Mesothelial cell of epicardium (in vitro differentiated cells): ENCODE measurements around the gene SLC38A9. TPM values are rescaled to one million over a fixed set of nuclear protein-coding genes. Genes with fewer than 3 reads are reported as not detected.

Source experiments
- DNase-seq, 2 experiments: peaks; one replicate each; pipeline ENCODE4 v3.0.0; 2021; ENCODE audit warnings: low spot score in 2 of 2; ENCODE audit not compliant: unreplicated experiment in 2 of 2
- H3K27ac Mint-ChIP-seq: 2 replicates; pipeline ENCODE4 v1.8.0; 2021; ENCODE audit warnings: mixed read lengths
- H3K27me3 Mint-ChIP-seq: 2 replicates; pipeline ENCODE4 v1.8.0; 2021; ENCODE audit warnings: low read depth, mixed read lengths
- H3K36me3 Mint-ChIP-seq: 2 replicates; pipeline ENCODE4 v1.8.0; 2021; ENCODE audit warnings: mixed read lengths
- H3K4me1 Mint-ChIP-seq: 2 replicates; pipeline ENCODE4 v1.8.0; 2021; ENCODE audit warnings: mixed read lengths
- H3K4me3 Mint-ChIP-seq: 2 replicates; pipeline ENCODE4 v1.8.0; 2021; ENCODE audit warnings: mild to moderate bottlenecking, moderate library complexity, mixed read lengths
- H3K9me3 Mint-ChIP-seq: 2 replicates; pipeline ENCODE4 v1.8.0; 2021; ENCODE audit warnings: mixed read lengths
- total RNA-seq: library from RNA; stranded (reverse); gene quantifications from 3 replicates; pipeline ENCODE4 v1.2.1, GENCODE V29; 2021
- TF ChIP-seq, protein P1 (sequence below): fragments of 200-600 bp; sonication (generic); IDR thresholded peaks from one replicate; pipeline ENCODE4 v1.5.0; 2021; ENCODE audit warnings: antibody characterized with exemption; ENCODE audit not compliant: unreplicated experiment

The SLC38A9 gene
- total RNA-seq, 1 donor from 2014 or later = 39.9 TPM

DNA sequence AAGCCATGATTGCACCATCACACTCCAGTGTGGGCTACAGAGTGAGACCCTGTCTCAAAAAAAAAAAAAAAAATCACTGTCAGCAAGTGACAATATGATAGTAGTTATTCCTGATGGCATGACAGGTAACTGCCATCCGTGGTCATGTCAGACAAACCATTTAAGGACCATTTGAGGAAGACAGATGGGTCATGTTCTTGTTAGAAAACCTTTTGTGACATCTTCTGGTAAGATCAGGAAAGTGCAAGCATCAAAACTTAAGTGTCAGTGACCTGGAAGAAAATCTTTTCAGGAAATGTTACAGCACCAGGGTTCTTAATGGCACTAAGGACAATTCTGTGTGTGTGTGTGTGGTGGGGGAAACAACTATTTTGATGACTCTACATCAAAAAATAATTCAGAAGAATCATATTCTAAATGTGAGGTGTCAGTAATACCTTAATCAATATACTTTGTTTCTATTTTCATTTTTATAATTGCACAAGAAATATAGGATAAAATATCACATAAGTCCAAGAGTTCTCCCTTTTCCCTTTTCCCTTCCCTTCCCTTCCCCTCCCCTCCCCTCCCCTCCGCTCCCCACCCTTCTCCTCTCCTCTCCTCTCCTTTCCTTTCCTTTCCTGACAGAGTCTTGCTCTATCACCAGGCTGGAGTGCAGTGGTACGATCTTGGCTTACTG lies 17.8 kb downstream of the SLC38A9 start:
- no peaks in the 10 kb centered on the region for H3K27me3 Mint-ChIP-seq
- TF ChIP-seq, protein P1, sequence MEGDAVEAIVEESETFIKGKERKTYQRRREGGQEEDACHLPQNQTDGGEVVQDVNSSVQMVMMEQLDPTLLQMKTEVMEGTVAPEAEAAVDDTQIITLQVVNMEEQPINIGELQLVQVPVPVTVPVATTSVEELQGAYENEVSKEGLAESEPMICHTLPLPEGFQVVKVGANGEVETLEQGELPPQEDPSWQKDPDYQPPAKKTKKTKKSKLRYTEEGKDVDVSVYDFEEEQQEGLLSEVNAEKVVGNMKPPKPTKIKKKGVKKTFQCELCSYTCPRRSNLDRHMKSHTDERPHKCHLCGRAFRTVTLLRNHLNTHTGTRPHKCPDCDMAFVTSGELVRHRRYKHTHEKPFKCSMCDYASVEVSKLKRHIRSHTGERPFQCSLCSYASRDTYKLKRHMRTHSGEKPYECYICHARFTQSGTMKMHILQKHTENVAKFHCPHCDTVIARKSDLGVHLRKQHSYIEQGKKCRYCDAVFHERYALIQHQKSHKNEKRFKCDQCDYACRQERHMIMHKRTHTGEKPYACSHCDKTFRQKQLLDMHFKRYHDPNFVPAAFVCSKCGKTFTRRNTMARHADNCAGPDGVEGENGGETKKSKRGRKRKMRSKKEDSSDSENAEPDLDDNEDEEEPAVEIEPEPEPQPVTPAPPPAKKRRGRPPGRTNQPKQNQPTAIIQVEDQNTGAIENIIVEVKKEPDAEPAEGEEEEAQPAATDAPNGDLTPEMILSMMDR = no peak
- no peak for DNase-seq
- no peak overlapping the region for H3K27ac Mint-ChIP-seq
- peaks cover 1% of the 10 kb centered on the region for H3K9me3 Mint-ChIP-seq
- no peak overlapping the region for H3K4me3 Mint-ChIP-seq
- peaks cover 30% of the 10 kb centered on the region for H3K4me1 Mint-ChIP-seq
- H3K36me3 Mint-ChIP-seq = peaks cover 23% of the 10 kb centered on the region

DNA sequence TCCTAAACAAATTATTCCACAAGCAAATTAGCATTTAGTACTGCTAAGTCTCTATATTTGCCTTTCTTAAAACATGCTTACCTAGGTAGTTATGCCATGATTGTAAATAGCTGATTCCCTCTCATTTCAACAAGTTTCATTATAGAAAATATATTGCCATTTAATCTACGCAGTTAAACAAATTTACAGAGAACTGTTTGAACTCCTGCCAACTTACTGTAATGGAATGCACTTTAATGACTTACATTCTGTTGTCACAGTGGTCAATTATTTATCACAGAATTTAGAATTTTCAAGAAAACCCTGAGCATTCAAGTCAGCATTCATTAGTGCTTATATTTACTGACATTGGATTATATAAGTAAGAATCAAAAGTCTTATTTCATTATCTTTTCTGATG lies 19.6 kb downstream of the SLC38A9 start:
- no peak for DNase-seq
- Mint-ChIP-seq H3K4me1 (peaks cover 30% of the 10 kb centered on the region), H3K36me3 (peaks cover 20% of the 10 kb centered on the region), H3K27ac (peak overlapping the region; percentile 82), H3K27me3 (no peaks in the 10 kb centered on the region), H3K9me3 (no peaks in the 10 kb centered on the region), H3K4me3 (no peak overlapping the region)
- TF ChIP-seq, protein P1 = no peak

DNA sequence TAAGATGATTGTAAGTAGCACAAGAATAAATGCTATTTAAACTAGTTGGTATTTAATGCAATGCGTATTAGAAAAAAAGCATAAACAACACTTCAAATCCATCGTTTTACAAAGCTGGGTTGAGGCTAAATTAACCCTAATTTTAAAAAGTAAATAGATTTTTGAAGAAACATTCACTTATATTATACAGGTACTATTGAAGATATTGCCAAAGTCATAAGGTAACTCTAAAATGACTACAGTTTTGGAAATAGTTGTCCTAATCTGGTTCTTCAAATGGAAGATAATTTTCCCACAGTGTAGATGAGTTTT lies 20.1 kb downstream of the SLC38A9 start:
- no peak for DNase-seq
- no peak overlapping the region for H3K27ac Mint-ChIP-seq
- TF ChIP-seq, protein P1 = no peak
- no peak overlapping the region for H3K4me3 Mint-ChIP-seq
- H3K36me3 Mint-ChIP-seq = peaks cover 18% of the 10 kb centered on the region
- H3K27me3 Mint-ChIP-seq = no peaks in the 10 kb centered on the region
- peaks cover 30% of the 10 kb centered on the region for H3K4me1 Mint-ChIP-seq
- no peaks in the 10 kb centered on the region for H3K9me3 Mint-ChIP-seq

DNA sequence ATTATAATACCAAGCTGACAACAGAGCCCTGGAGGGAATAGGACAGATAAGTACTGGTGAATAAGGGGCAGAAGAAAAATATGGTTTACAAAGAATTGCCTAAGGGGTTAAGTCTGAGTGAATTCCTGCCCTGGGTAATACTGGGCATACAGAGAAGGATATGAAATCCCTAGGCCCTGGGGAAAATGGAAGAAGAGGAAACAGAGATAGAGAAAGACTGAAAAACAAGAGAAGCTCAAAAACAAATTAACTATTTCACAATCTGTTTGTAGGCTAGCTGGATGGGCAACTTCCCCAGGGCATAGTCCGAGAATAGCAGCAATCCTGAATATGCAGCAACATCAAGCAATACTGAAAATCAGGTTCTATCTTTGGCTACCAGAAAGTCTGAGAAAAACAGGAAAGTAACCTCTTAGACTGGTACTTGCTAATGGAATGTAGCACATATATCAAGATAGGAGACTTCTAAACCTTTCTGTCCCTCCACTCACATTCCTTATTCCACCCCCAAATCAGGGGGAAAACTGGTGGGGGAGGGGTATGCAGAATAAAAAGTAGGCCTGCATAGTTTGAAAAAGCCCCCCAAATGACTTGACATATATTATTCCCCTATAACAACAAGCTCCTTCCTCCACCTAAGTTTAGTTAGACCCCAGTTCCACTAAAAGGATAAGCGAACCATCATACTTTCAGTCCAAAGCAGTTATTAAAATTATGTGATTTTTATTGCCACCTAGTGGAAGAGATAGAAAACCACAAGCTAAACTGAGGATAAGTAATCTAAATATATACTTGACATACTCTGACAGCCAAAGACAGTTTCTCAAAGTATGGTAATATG lies 20.6 kb downstream of the SLC38A9 start:
- H3K27ac Mint-ChIP-seq = peak overlapping the region; percentile 84
- peaks cover 18% of the 10 kb centered on the region for H3K36me3 Mint-ChIP-seq
- no peaks in the 10 kb centered on the region for H3K27me3 Mint-ChIP-seq
- TF ChIP-seq, protein P1 = peak; percentile 87
- H3K9me3 Mint-ChIP-seq = peaks cover 3% of the 10 kb centered on the region
- H3K4me1 Mint-ChIP-seq = peaks cover 30% of the 10 kb centered on the region
- no peak for DNase-seq
- no peak overlapping the region for H3K4me3 Mint-ChIP-seq

DNA sequence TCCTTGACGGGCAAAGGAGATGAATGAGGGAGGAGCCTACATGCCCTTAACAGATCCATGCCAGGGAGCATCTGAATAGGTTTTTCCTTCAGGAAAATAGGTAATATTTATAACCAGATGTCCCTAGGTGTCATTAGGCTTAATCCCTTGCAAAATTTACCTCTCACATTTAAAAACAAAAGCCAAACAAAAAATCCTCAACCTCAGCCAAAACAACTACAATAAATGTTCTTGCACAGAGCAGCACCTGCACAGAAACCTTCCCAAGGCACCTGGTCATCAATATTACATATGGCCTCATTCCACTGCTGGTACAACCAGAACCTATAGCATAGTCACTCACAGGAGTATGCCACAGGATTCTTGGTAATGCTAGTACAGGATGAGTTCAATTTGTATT lies 30.1 kb downstream of the SLC38A9 start:
- Mint-ChIP-seq H3K27ac (no peak overlapping the region), H3K9me3 (peaks cover 6% of the 10 kb centered on the region), H3K36me3 (peaks cover 21% of the 10 kb centered on the region), H3K27me3 (no peaks in the 10 kb centered on the region), H3K4me3 (no peak overlapping the region), H3K4me1 (peaks cover 4% of the 10 kb centered on the region)
- no peak for DNase-seq
- TF ChIP-seq, protein P1 = no peak
